Measurements from ENCODE around the gene CXCL12.

The CXCL12 gene

GRCh38 chr10:44361109-44361508 lies 23.8 kb downstream of the CXCL12 start:
- TF ChIP-seq CTCF (IDR thresholded peaks at IDR 0.05; ENCODE audit: low read depth, low read length): no peak
- H3K4me3 ChIP-seq (ENCODE audit: low read depth, low read length): no peak overlapping the region

DNA sequence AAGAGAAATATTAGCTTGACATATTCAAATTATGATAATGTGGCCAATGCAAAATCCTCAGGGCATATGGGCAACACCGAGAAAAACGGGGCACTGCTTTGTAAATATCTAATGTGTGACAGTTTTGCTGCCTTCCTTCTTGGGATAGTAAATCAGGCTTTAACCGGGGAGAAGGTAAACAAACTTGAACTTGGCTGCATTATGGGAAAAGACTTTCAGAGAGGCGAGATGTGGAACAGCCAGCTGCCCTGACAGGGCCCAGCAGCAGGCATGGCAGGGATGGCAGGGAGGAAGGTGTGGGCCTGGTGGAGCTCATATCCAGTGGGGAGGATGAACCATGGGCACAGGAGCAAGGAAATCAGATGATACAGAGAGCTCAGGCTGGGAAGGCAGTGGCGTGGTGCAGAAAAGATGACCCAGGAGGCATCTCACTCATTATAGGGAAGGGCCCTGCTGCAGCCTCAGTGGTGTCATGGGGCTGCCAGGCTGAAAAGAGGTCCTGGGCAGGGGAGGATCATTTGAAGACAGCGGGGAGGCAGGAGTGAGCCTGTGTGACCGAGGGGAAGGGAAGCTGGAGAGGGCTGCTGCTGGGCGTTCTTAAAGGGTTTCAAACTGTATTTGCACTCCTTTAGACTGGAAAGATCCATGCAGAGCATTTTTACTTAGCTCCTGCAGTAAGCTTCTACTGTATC lies 26.7 kb downstream of the CXCL12 start:
- no peak overlapping the region for H3K4me3 ChIP-seq (ENCODE audit: low read depth, low read length)
- TF ChIP-seq CTCF (IDR thresholded peaks at IDR 0.05; ENCODE audit: low read depth, low read length): no peak

DNA sequence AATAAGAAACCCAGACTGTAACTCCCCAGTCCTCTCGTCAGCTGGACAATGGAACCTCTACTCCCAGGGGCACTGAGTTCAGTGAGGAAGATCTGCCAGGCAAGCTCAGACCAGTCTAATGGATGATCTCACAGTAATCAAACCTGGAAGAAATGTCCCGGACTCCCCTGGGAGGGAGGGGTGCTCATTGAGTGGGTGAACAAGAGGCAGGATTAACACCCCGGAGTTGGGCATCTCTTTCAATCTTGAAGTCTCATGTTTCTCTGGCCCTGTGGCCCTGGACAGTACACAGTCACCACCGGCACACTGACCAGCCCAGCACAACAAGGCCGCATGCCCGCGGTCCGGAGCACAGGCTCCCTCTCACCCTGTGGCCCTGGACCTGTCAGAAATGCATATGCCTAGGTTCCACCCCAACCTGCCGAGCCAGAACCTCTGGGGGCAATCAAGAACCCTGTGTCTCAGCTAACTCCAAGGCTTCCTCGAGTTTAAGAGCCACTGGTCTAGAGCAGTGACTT lies 27.8 kb downstream of the CXCL12 start:
- no peak for TF ChIP-seq CTCF (IDR thresholded peaks at IDR 0.05; ENCODE audit: low read depth, low read length)
- H3K4me3 ChIP-seq (ENCODE audit: low read depth, low read length): no peak overlapping the region

DNA sequence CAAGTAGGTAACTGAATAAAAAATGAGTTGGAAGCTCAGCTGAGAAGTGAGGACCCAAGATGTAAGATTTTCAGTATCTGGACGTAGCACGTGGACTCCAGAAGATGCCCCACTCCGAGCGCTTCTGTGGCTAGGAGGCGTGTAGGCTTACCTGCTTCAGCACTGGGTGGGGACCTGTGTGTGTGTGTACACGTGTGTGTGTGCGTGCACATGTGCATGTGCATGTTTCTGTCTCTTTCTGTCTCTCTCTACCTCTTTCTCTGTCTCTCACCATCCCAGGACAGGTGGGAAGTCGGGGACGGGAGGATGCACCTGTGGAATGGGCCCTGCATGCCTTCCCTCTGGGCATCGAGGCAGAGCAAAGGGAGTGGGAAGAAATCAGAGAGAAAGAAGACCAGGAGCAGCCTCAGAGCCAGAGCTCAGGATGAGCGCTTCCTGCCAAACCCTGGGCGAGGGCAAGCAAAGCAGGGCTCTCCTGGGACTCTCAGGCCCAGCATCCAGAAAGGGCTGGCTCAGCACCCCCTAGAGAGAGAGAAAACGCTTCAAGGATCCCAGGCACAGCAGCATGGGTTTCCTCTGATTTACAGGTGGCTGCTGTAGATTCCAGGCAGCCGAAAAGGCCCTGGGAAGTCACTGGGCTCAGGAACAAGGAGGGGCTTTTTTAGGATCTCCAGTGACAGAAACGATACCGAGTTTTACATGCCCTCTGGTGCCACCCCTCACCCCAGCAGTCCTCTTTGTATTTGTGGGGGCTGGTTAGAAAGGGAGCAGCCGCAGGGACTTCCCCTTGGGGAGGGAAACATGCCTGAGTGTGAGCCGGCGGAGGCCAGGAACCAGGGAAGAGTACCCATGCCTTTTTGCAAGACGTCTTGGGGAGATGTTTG lies 28.5 kb downstream of the CXCL12 start:
- H3K4me3 ChIP-seq (ENCODE audit: low read depth, low read length): no peak overlapping the region
- TF ChIP-seq CTCF (IDR thresholded peaks at IDR 0.05; ENCODE audit: low read depth, low read length): no peak

DNA sequence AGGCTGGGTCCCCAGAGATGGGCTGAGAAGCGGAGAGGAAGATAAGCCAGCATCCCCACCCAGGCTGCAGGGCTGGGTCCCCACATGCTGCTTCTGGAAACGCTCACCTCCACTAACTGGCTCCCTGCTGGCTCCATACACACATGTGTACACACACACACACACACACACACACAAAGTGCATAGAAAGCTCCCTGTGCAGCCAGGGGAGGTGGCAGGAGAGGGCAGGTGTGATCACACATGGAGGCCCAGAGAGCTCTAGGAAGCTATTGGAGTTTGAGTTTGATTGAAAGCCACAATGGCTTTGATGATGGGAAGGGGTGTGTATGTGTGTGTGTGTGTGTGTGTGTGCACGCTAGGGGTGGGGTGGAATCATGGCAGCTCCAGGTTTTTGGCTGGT lies 29.3 kb downstream of the CXCL12 start:
- no peak overlapping the region for H3K4me3 ChIP-seq (ENCODE audit: low read depth, low read length)
- TF ChIP-seq CTCF (IDR thresholded peaks at IDR 0.05; ENCODE audit: low read depth, low read length): no peak

GRCh38 chr10:44354771-44355170 lies 30.1 kb downstream of the CXCL12 start:
- no peak for TF ChIP-seq CTCF (IDR thresholded peaks at IDR 0.05; ENCODE audit: low read depth, low read length)
- no peak overlapping the region for H3K4me3 ChIP-seq (ENCODE audit: low read depth, low read length)

DNA sequence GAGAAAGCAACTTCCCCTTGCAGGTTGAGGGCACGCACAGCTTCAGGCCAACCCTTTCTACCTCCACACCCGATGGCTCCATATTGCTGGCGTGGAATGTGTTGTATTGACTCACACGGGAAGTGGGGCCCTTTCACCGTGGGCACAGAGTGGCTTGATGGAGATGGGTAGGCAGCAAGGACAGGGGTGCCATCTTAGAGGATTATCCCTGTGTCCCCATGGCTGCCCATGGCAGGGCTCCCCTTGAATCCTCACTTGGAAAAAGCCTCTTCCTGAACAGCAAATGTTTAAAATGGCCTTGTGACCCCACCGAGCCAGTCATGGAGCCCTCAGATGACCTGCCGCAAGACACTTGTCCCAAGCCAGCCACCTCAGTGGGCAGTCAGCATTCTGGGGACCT lies 31.2 kb downstream of the CXCL12 start:
- no peak overlapping the region for H3K4me3 ChIP-seq (ENCODE audit: low read depth, low read length)
- no peak for TF ChIP-seq CTCF (IDR thresholded peaks at IDR 0.05; ENCODE audit: low read depth, low read length)

Measured in WI38 (cell line).